Left lung (tissue), 10 donors: Measurements from ENCODE around the gene GRK7. TPM values are rescaled to one million over a fixed set of nuclear protein-coding genes. Genes with fewer than 3 reads are reported as not detected.

Experiments
- ATAC-seq: fragments of 200-7000 bp; cut with Tn5 transposase; one replicate; pipeline ENCODE4 v1.9.1; 2020; ENCODE audit warnings: moderate library complexity
- DNase-seq, 4 donors: peaks; one replicate each; pipeline ENCODE4 v3.0.0-alpha.2; 2013 to 2020
- H3K27ac ChIP-seq, 2 donors: fragments of 200-600 bp; sonication (generic) in 1 of 2; one replicate each; pipeline versions ENCODE4 v1.5.0 to v1.8.0; 2020 to 2021
- H3K27me3 ChIP-seq, 2 donors: fragments of 200-600 bp; sonication (generic) in 1 of 2; one replicate each; pipeline versions ENCODE4 v1.5.0 to v1.8.0; 2020 to 2021
- H3K36me3 ChIP-seq, 2 donors: fragments of 200-600 bp; sonication (generic) in 1 of 2; one replicate each; pipeline versions ENCODE4 v1.5.0 to v1.8.0; 2020 to 2021
- H3K4me1 ChIP-seq, 2 donors: fragments of 200-600 bp; one replicate each; pipeline ENCODE4 v1.8.0; 2021
- H3K4me3 ChIP-seq, 2 donors: fragments of 200-600 bp; sonication (generic) in 1 of 2; one replicate each; pipeline versions ENCODE4 v1.5.0 to v1.8.0; 2020 to 2021; ENCODE audit warnings: mild to moderate bottlenecking in 1 of 2
- H3K9me3 ChIP-seq, 2 donors: fragments of 200-600 bp; sonication (generic) in 1 of 2; one replicate each; pipeline versions ENCODE4 v1.5.0 to v1.8.0; 2020 to 2021
- CTCF ChIP-seq, 2 donors: fragments of 200-600 bp; sonication (generic) in 1 of 2; IDR thresholded peaks; one replicate each; pipeline versions ENCODE4 v1.5.0 to v1.8.0; 2021; ENCODE audit warnings: antibody characterized with exemption in 2 of 2
- intact Hi-C, 2 donors: fragments of 100-400 bp; cut with DNase I; formaldehyde crosslinking; loops; one replicate each; pipeline versions ENCODE4 v1.11.2 to v1.14.2; 2022
- polyA plus RNA-seq, 6 donors: library from polyadenylated mRNA; unstranded; fragments of 120-200 nt; gene quantifications; one replicate each; pipeline ENCODE4 v1.2.1, GENCODE V29; 2013; ENCODE audit not compliant: insufficient read length in 6 of 6
- total RNA-seq, 2 donors: library from RNA; stranded (reverse); fragmentation: NEBNext Ultra II Directional; extraction: Animal tissue kit (Norgen Biotek cat#: 25700); gene quantifications; one replicate each; pipeline ENCODE4 v1.2.1, GENCODE V29; 2021
- donor health status: DM: no; HTN: yes; CAD: no.
- donor health status: DM: no; HTN: no; CAD: no.

Gene GRK7
- total and polyA plus RNA-seq, 8 donors: 0.06 to 0.19 (median 0.13) TPM; not detected in 2

- Histone ChIP-seq H3K36me3 (peaks cover 0 to 7% of the 10 kb centered on the region in 2 donors), H3K4me3 (peak within 1 kb of the TSS; percentile 61 to 69), H3K27ac (peak within 1 kb of the TSS; percentile 91 to 94), H3K4me1 (peaks cover 15 to 47% of the 10 kb centered on the region in 2 donors), H3K9me3 (no peaks in the 10 kb centered on the region), H3K27me3 (no peaks in the 10 kb centered on the region)
- peak; percentile 84 to 96 for TF ChIP-seq CTCF (IDR thresholded peaks at IDR 0.05)
- intact Hi-C loops: loop anchor here in 1 of 2 donors (10.0 kb wide), 1 partner anchor 137 kb away; the partner anchor contains the start of gene ATP1B3
- DNase-seq (peak; percentile 94 to 98 (median 96)), ATAC-seq (peak; percentile 97)
These were observed 25.0 kb upstream of the GRK7 start, which contains the start of gene RNF7 for GRCh38 chr3:141738022-141738890. Gene RNF7 (plus strand): TSS chr3:141738298. CDS start chr3:141738342, 44 bp downstream.

- Histone ChIP-seq H3K4me1 (peaks cover 15 to 53% of the 10 kb centered on the region in 2 donors), H3K27ac (peak overlapping the region; percentile 91 to 94), H3K27me3 (no peaks in the 10 kb centered on the region), H3K36me3 (peaks cover 0 to 11% of the 10 kb centered on the region in 2 donors), H3K4me3 (peak overlapping the region; percentile 61 to 69), H3K9me3 (no peaks in the 10 kb centered on the region)
- peak; percentile 43 for ATAC-seq
- peak in 2 of 4 donors; percentile 28 to 31 for DNase-seq
- TF ChIP-seq CTCF (IDR thresholded peaks at IDR 0.05): no peak
- intact Hi-C loops: loop anchor here in 1 of 2 donors (10.0 kb wide), 1 partner anchor 136 kb away; the partner anchor contains the start of gene ATP1B3
These were observed 24.3 kb upstream of the GRK7 start for GRCh38 chr3:141738891-141739363.

- TF ChIP-seq CTCF (IDR thresholded peaks at IDR 0.05): no peak
- Histone ChIP-seq H3K27me3 (no peaks in the 10 kb centered on the region), H3K27ac (no peak overlapping the region), H3K4me1 (peaks cover 15 to 53% of the 10 kb centered on the region in 2 donors), H3K4me3 (peak overlapping the region; percentile 61 to 69), H3K36me3 (peaks cover 0 to 20% of the 10 kb centered on the region in 2 donors), H3K9me3 (no peaks in the 10 kb centered on the region)
- DNase-seq (no peak), ATAC-seq (no peak)
- intact Hi-C loops: loop anchor here in 1 of 2 donors (10.0 kb wide), 1 partner anchor 135 kb away; the partner anchor contains the start of gene ATP1B3
These were observed 23.5 kb upstream of the GRK7 start for GRCh38 chr3:141739731-141740130.

- intact Hi-C loops: no loop called here
- ATAC-seq: no peak
- peaks cover 15 to 53% of the 10 kb centered on the region in 2 donors for H3K4me1 ChIP-seq
These were observed 22.9 kb upstream of the GRK7 start for GRCh38 chr3:141740349-141740748.

More at GRCh38 chr3:141740349-141740748, 22.9 kb upstream of the GRK7 start:
- Histone ChIP-seq H3K27me3 (no peaks in the 10 kb centered on the region), H3K9me3 (no peaks in the 10 kb centered on the region), H3K27ac (no peak overlapping the region), H3K4me3 (peak overlapping the region in 1 of 2 donors; percentile 69), H3K36me3 (peaks cover 0 to 26% of the 10 kb centered on the region in 2 donors)
- DNase-seq: no peak
- TF ChIP-seq CTCF (IDR thresholded peaks at IDR 0.05): no peak
